Measurements from ENCODE around the gene SMO.

The SMO gene

DNA sequence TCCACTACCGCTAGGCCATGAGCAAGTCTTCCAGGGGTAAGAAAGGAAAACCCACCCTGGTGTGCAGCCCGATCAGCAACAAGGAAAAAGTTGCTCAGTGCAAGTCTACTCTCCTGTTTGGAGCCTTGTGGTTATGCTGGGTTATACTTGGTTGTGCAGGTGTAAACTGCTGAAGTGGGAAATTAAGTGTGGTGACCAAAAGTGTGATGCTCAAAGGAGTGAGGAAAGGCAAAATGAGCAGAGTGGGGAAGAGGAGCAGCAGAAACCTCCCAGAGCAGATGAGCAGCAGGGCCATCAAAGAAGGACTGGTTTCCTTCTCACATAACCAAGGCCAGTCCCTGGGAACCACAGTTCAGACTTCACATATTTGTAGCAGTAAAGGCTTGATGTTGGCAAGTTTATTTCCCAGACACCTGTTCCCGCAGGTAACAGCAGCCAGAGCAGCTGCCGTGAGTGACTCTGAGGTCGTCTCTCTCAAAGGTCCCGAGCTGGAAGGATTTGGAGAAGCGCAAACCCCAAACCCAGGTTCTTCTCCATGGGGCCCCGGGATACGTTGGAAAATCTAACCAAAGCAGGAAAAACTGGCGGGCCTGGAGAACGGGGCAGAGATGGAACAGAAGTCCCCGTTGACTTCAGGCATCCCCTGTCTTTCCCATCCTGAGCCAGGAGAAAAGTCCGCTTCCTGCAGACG is 607 bp upstream of the SMO start:
- Histone ChIP-seq H3K9ac (ENCODE audit: low read length) (no peak overlapping the region), H3K27ac (ENCODE audit: low read depth, low read length) (no peak overlapping the region), H2AFZ (ENCODE audit: low read depth, low read length, severe bottlenecking) (no peak overlapping the region), H3K27me3 (ENCODE audit: low read length) (no peaks in the 10 kb centered on the region), H3F3A (ENCODE audit: insufficient read depth) (no peaks in the 10 kb centered on the region), H3K4me3 (ENCODE audit: insufficient read depth, low read length, poor library complexity, severe bottlenecking) (no peak overlapping the region), H4K20me1 (ENCODE audit: low read depth, low read length) (no peaks in the 10 kb centered on the region), H3K36me3 (ENCODE audit: low read length) (no peaks in the 10 kb centered on the region), H3K9me2 (replicated peaks; ENCODE audit: insufficient read depth, low read length) (no peaks in the 10 kb centered on the region), H3K79me2 (ENCODE audit: insufficient read depth, low read length) (no peaks in the 10 kb centered on the region), H3K4me2 (ENCODE audit: low read depth, low read length, poor library complexity, severe bottlenecking) (no peak overlapping the region), H3K9me3 (ENCODE audit: insufficient read depth, low read length) (no peaks in the 10 kb centered on the region)
- TF ChIP-seq EZH2phosphoT487 (conservative IDR thresholded peaks at IDR 0.05; ENCODE audit: low read length): no peak

DNA sequence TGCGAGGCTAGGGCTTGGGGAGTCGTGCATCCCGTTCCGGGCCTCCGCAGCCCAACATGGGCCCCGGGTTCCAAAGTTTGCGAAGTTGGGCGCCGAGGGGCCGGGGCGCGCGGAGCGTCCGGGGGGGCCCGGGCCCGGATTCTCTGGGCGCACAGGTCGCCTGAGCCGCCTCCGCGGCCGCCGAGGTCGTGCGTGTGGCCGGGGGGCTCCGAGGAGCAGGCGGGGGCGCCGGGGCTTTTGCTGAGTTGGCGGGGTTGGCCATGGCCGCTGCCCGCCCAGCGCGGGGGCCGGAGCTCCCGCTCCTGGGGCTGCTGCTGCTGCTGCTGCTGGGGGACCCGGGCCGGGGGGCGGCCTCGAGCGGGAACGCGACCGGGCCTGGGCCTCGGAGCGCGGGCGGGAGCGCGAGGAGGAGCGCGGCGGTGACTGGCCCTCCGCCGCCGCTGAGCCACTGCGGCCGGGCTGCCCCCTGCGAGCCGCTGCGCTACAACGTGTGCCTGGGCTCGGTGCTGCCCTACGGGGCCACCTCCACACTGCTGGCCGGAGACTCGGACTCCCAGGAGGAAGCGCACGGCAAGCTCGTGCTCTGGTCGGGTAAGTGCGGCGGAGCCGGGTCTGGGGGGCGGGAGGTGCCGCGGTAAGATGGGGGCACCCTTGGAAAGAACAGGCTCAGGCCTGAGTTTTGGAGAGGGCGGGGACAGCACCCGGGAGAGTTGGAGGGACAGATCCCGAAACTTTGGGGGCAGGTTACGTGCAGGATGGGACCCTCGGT is 643 bp downstream of the SMO start:
- Histone ChIP-seq H2AFZ (ENCODE audit: low read depth, low read length, severe bottlenecking) (peak overlapping the region; percentile 56), H3K9ac (ENCODE audit: low read length) (peak overlapping the region; percentile 25), H3K27ac (ENCODE audit: low read depth, low read length) (no peak overlapping the region)

DNA sequence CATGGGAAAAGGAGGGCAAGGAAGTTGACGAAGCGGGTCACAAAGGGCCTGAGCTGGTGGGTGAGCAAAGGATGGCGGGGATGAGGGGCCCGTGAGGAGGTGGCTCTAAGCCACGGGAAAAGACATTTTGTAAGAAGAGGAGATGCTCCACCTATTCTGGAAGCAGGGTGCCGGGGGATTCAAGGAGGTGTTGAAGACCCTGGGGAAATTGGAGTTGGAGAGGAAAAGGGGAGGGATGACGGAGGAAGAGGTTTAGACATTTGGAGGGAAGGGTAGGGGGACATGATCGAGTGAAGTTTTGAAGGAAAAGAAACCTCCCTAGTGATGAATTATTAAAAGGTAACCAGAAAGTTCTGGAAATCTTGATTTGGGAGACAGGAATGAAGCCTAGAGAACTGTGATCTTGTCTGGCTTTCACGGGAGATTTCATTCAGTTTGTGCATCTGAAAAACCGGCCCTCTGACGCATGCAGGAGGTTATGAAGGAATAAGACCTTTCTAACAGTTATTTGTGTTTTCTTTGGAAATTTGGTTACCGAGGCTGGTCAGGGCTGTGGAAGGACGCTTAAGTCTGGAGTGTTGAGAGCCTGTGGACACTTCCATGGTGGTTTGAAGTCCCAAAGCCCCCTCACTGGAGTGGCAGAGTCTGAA is 1.4 kb downstream of the SMO start:
- Histone ChIP-seq H3K9me3 (ENCODE audit: insufficient read depth, low read length) (no peaks in the 10 kb centered on the region), H3K79me2 (ENCODE audit: insufficient read depth, low read length) (no peaks in the 10 kb centered on the region), H3K9me2 (replicated peaks; ENCODE audit: insufficient read depth, low read length) (no peaks in the 10 kb centered on the region), H3K4me3 (ENCODE audit: insufficient read depth, low read length, poor library complexity, severe bottlenecking) (no peak overlapping the region), H3K27ac (ENCODE audit: low read depth, low read length) (no peak overlapping the region), H3K9ac (ENCODE audit: low read length) (no peak overlapping the region), H4K20me1 (ENCODE audit: low read depth, low read length) (no peaks in the 10 kb centered on the region), H3K36me3 (ENCODE audit: low read length) (no peaks in the 10 kb centered on the region), H3F3A (ENCODE audit: insufficient read depth) (no peaks in the 10 kb centered on the region), H3K4me2 (ENCODE audit: low read depth, low read length, poor library complexity, severe bottlenecking) (no peak overlapping the region), H2AFZ (ENCODE audit: low read depth, low read length, severe bottlenecking) (no peak overlapping the region), H3K27me3 (ENCODE audit: low read length) (no peaks in the 10 kb centered on the region)
- TF ChIP-seq, protein P1, sequence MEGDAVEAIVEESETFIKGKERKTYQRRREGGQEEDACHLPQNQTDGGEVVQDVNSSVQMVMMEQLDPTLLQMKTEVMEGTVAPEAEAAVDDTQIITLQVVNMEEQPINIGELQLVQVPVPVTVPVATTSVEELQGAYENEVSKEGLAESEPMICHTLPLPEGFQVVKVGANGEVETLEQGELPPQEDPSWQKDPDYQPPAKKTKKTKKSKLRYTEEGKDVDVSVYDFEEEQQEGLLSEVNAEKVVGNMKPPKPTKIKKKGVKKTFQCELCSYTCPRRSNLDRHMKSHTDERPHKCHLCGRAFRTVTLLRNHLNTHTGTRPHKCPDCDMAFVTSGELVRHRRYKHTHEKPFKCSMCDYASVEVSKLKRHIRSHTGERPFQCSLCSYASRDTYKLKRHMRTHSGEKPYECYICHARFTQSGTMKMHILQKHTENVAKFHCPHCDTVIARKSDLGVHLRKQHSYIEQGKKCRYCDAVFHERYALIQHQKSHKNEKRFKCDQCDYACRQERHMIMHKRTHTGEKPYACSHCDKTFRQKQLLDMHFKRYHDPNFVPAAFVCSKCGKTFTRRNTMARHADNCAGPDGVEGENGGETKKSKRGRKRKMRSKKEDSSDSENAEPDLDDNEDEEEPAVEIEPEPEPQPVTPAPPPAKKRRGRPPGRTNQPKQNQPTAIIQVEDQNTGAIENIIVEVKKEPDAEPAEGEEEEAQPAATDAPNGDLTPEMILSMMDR (IDR thresholded peaks at IDR 0.05; ENCODE audit: insufficient read depth, low read length, poor library complexity, severe bottlenecking): no peak
- no peak for TF ChIP-seq EZH2phosphoT487 (conservative IDR thresholded peaks at IDR 0.05; ENCODE audit: low read length)

More for the DNA sequence above, 643 bp downstream of the SMO start:
- Histone ChIP-seq H3K27me3 (ENCODE audit: low read length) (no peaks in the 10 kb centered on the region), H3K9me3 (ENCODE audit: insufficient read depth, low read length) (no peaks in the 10 kb centered on the region), H3K4me3 (ENCODE audit: insufficient read depth, low read length, poor library complexity, severe bottlenecking) (peak overlapping the region; percentile 32), H3F3A (ENCODE audit: insufficient read depth) (no peaks in the 10 kb centered on the region), H4K20me1 (ENCODE audit: low read depth, low read length) (no peaks in the 10 kb centered on the region), H3K79me2 (ENCODE audit: insufficient read depth, low read length) (no peaks in the 10 kb centered on the region), H3K4me2 (ENCODE audit: low read depth, low read length, poor library complexity, severe bottlenecking) (peak overlapping the region; percentile 41), H3K9me2 (replicated peaks; ENCODE audit: insufficient read depth, low read length) (no peaks in the 10 kb centered on the region), H3K36me3 (ENCODE audit: low read length) (no peaks in the 10 kb centered on the region)
- TF ChIP-seq, protein P1 (IDR thresholded peaks at IDR 0.05; ENCODE audit: insufficient read depth, low read length, poor library complexity, severe bottlenecking): no peak
- no peak for TF ChIP-seq EZH2phosphoT487 (conservative IDR thresholded peaks at IDR 0.05; ENCODE audit: low read length)

All from SU-DHL-6 (cell line).